HG03520 (cell line): ENCODE data around the gene HSDL1.

Experiments
- ATAC-seq: cut with Tn5 transposase; IDR thresholded peaks from one replicate; pipeline ENCODE4 v1.9.1; 2021; ENCODE audit warnings: mild to moderate bottlenecking, moderate library complexity; ENCODE audit not compliant: unreplicated experiment

The HSDL1 gene

DNA sequence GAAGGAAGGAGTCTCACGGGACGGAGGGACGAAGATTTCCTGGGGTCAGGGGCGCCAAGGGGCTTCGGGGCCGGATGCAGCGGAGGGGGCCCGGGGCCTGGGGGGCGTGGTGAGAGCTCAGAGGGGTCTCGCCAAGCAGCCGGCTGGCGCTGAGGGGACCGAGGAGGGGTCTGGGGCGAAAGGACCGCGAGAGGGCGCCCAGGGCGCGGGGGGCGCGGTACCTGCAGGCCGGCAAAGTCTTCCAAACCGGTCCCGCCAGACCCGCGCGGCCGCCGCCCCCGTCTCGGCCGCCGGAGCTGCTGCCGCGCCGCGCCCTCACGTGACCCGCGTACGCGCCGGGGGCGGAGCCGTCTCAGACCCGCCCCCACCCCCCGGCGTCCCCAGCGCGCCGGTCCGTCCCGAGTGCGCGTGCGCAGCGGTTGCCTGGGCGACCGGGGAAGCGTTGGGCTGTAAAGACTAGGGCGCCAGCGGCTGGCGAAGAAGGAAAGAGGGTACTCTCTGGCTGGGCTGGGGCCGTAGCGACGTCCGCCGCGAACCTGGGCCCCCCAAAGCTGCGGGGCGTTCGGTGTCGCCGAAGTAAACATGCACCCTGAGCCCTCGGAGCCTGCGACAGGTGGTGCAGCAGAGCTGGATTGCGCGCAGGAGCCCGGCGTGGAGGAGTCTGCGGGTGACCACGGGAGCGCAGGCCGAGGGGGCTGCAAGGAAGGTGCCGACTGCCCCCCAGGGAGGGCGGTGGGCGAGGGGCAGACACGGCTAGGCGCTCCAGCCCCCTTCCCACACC lies at the start of gene HSDL1, which contains the start of gene DNAAF1:
Gene HSDL1, minus strand, starts transcription at position 319 of the 781 bp plus-strand sequence. CDS start 13,856 bp downstream, outside the sequence.
Gene DNAAF1, plus strand, starts transcription at position 450 of the 781 bp plus-strand sequence. Its CDS starts 133 bp downstream, at position 583.
- peak; percentile 77 for ATAC-seq

DNA sequence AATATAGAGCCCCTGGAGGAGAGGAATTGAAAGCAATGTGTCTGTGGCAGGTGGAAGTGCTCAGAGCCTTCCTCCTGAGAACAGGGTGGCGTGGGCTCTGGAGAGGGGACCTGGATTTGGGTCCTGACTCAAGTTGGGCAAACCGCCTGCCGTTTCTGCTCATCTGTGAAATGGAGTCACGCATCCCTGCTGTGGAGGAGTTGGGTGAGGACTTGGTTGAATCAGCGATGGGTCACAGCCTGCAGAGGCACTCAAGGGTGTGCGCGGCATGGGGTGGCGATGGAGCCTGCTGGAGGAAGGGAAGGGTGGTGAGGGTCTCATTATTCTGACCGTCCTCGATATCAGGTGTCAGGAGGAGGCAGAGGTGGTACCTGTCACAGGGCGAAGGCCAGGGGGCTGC lies 49.0 kb upstream of the HSDL1 start:
- no peak for ATAC-seq

DNA sequence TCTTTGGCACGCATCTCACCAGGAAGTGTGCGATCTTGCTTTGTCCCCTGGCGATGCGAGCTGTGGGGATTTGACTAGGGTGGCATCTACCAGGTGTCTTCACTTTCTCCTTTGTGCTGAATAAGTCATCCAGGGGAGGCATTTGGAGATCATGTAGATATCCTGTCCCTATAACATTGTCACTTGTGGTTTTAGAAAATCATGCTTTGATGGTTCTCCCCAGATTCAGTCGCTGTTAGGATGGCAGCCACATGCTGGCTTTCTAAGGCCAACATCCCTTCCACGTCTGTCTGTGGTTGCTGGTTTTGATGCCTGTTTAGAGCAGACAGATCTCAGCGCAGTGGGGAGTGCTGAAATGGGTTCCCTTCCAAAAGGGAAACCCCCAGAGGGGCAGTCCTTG lies 48.5 kb upstream of the HSDL1 start:
- ATAC-seq, result no peak

DNA sequence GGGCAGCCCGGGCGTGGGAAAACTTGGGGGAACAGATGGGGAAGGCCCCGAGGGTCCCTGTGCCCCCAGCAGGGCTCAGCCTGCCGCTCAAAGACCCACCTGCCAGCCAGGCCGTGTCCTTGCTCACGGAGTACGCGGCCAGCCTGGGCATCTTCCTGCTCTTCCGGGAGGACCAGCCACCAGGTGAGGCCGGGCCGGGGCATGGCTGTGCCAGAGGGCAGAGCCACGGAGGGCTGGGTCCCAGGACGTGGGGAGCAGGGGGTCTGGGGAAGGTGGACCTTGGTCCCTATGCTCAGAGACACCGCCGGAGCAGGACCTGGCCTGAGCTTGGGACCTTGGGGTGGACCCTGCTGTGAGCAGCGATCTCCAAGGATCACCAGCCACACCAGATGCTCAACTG lies 46.5 kb upstream of the HSDL1 start:
- ATAC-seq, result no peak

DNA sequence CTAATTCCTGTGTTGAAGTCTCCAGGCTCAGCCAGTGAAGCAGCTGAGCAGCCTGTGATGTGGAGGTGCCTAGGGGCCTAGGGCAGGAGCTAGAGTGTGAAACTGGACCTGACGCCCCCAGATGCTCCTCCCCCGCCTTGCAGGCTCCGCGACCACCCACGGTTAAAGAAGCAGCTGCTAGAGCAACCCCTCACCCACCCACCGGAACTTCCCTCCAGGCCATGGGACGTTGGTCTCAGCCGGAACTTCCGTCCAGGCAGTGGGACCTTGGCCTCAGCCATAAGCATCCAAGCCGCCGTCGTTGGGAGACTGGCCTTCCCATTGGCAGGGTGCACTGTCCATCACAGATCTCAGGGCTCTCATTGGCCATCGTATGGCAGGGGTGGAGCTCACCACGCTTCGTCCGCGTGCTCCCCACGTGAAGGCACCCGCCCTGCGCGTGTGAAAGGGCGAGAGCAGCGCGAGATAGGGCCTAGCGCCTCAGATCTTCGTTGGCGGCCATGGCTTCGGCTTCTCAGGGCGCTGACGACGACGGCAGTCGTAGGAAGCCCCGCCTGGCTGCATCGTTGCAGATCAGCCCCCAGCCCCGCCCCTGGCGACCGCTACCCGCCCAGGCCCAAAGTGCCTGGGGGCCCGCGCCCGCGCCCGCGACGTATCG lies 45.9 kb upstream of the HSDL1 start, which contains the start of gene ADAD2:
Gene ADAD2, plus strand, starts transcription at position 427 of the 658 bp plus-strand sequence. Its CDS starts 74 bp downstream, at position 501.
- ATAC-seq, result no peak

DNA sequence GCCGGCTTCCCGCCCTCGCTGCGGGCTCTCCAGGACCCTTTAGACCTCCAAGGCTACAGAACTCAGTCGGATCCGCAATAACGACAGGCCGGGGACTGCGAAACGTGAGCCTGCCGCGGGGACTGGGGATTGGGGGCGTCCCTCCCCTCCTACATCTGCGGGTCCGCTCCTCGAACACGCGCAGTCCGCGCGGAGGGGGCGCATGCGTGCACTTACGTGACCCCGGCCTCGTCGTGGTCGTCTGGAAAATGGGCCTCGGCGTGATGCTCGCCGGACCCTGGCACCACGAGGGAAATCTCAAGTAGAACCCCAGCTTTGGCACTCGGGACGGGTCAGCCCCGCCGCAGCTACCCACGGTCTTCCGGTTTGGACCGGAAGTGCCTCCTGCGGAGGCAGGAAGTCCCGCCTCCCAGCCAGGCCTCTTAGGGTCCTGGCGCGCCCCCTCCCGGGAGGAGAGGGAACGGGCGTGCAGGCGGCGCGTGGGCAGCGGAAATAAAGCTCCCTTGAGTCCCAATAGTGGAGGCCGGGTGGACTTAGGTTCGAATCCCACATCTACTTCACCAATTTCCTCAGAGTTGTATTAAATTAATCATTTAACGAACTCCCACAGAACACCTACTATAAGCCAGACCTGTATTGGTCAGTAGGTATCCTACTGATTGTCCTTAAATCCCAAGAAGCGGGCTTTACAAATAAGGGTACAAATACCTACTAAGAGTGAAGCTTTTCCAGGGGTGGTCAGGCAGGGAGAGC lies 41.9 kb upstream of the HSDL1 start, which contains the start of gene TAF1C:
Gene TAF1C, minus strand, starts transcription at position 373 of the 753 bp plus-strand sequence. CDS start 2,069 bp downstream, outside the sequence.
- peak; percentile 94 for ATAC-seq

DNA sequence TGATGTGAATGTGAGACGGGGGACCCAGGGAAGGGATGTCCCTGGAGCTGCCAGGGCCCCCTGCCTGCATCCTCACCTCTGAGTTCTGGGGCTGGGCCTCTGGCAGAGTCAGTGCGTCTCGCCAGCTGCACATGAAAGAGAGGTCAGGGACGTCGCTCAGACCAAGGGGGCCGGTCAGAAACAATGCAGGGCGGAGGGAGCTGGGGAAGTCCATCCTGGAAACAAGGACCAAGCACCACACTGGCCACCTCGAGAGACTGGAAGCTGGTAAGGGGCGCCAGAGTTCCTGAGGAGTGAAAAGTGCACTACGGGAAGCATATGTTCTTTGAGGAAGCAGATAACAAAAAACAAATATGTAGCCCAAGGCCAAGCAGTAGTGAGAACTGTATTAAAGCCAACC lies 39.8 kb upstream of the HSDL1 start:
- ATAC-seq, result no peak

DNA sequence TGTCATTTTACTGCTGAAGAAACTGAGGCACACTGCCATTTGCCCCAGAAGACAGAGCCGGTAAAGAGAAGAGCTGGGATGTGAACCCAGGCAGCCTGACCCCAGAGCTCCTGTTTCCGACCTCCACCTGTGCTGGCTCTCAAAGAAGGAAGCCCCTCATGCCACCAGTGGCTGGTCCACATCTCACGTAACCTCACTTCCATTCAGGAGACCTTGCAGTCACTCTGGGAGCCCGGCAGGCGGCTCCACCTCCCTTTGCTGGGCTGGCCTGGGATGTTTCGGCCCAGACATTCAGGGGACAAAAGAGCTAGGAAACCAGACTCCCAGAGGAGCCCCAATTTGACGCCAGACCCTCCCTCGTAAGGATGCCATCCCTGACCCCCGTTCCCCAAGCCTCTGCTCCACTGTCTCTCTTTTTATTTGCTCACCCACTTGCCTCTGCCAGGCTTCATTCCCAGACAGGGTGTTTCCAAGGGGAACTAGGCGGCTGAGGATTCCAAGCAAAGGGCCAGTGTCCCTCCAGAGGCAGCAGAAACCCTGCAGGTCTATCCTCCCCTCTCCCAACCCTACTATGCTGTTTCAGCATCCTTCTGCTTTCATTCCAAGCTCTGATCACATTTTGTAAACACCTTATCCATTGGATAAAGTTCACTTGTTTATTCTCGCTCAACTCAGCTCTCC lies 39.1 kb upstream of the HSDL1 start:
- ATAC-seq, result no peak

DNA sequence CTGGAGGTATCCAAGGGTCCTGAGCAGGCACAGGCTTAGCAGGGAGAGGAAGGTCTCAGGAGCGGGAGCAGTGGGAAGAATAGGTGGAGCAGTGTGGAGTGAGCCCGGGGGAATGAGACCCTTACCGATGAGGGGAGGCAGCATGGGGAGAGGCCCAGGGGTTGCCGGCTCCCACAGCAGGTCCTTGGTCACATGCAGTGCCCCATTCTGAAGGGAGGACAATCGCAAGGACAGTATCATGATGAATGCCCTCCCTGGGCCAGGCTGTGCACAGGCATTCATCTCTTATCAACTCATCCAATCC lies 38.5 kb upstream of the HSDL1 start:
- ATAC-seq, result no peak

DNA sequence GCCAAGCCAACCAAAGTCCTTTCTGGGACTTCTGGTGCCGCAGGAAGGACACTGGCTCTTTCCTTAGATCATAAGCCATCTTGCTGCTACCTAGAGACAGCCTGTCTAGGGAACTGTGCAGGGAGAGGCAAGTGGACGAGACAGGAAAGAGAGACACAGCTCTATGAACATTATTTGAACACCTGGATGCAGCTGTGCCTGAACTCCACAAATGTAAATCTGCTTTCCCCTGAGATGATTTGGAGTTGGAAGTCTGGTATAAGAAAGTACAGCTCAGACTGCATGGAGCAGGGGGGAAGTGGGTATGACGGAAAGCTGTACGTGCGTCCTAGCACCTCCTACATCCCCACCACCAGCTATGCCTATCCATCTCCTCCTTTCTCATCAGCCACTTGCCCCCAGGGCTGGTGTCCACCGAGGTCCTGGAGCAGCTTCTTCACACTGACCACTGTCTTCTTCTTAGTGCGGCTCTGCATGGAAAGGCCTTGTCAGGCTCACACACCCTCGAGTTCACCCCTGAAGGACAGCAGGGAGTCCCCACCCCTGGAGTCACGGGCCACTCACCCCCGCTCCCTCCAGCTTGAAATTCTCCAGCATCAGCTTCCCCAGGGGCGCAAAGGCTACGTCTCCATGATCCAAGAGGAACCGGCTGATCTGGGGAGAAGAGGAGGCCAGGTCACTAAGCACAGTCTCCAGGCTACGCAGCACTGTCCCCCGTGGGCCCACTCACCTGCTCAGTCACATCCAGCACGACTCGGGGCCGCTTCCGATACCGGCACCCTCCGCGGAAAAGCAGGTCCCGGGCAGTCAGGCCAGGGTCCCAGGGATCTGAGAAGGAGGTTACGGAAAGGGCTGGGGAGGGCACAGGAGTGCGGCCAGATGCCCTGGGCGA lies 37.9 kb upstream of the HSDL1 start:
- no peak for ATAC-seq

DNA sequence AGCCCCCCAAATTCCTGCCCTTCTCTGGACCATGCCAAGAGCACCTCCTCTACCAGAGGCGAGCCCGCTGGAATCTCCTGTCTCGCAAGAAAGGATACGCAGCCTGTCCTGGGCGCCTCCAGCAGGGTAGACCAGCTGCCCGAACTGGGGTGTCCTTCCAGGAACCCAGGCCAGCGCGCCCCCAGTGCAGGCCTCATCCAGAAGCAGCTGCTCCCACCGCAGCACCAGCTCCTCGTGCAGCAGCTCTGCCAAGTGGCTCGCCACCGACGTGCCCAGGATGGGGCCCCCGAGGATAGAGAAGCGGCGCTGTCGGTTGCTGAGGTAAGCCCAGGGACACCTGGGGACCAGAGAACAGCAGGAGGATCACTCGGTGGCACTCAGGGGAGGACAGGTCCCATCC lies 37.1 kb upstream of the HSDL1 start:
- no peak for ATAC-seq

DNA sequence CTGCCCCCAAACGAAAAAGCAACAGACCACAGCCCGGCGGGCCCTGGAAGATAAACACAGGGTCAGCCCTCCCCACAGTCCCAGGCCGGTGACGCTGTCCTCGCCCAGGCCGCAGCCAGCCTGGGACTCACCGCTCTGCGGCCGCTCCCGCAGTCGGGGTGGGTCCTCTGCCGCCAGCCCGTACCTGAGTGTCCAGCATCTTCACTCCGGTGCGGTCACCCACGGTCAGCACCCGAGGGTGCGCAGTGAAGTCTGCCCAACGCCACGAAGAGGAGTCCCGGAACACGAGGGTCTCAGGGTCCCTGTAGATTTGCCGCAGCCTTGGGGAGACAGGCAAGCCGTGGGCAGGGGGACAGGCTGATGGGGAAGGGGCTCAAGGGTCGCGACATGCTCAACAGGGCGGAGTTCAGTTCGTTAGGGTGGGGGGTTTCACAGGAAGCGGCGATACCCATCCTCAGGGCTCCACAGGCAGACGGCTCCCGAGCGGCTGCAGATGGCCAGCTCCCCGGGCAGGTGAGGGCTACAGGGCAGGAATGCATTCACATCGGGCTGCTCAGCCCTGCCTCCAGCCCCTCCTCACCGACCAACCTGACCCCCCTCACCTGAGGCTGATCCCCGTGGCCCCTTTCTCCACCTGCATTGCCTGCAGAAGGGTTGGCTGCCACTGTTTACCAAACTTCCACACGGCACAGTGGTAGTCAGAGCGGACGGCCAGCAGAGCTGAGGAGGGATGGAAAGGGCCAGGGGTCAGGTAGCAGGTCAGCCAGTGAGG lies 36.4 kb upstream of the HSDL1 start:
- ATAC-seq, result no peak

DNA sequence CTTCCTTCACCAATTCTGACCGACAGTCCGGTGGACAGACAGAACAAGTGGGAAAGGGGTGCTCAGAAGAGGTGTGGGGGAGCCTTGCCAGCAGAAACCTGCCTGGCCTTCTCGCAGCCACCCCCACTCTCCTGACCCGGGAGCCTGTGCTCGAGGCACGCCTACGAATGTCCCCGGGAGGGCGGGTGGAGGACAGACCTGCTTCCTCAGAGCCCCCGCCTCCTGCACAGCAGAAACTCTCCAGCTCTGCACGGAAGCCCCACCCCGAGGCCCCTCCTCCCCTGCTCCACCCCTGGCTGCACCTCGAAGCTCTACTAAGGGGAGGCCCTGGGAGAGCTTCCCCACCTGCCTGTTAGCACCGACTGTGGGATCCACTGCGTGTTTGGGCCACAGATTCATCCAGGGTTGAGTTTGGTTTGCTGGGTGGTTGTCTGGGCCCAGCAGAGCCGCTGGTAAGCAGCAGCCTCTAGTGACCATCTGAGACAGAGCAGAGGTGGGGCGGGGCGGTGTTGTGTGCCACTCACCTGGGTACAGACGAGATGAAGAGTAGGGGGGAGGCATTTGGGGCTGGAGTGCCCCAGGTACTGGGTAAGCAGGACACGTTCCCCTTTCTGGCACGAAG lies 35.7 kb upstream of the HSDL1 start:
- no peak for ATAC-seq

DNA sequence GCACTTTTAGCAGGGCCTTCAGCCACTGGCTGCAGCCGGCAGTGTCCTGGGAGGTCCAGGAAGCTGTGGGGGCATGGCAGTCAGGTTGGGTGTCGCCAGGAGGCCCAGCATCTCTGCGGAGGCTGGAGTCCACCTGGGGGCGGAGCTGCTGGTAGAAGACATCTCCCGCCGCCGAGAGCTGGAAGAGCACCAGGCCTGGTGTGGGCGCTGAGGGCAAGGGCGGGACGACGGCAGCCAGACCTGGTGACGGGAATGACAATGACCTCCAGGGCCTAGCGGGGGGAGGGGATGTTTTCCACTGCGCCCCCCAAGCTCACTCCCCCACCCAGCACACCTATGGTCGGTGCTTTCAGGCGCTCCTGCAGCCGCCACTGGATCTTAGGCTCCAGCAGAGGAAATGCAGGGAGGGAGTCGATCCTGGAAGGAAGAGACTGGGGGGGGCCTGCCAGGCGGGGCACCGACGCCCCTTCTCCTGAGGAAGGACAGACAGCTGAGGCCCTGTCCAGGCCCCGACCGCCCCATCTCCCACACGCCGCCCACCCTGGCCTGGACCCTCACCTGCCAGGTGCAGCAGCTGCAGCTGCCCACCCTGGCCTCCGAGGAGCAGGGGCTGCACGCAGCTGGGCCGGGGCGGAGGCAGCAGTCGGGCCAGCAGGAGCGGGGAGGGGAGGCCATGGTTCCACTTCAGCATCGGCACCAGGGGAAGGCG lies 34.8 kb upstream of the HSDL1 start:
- no peak for ATAC-seq

DNA sequence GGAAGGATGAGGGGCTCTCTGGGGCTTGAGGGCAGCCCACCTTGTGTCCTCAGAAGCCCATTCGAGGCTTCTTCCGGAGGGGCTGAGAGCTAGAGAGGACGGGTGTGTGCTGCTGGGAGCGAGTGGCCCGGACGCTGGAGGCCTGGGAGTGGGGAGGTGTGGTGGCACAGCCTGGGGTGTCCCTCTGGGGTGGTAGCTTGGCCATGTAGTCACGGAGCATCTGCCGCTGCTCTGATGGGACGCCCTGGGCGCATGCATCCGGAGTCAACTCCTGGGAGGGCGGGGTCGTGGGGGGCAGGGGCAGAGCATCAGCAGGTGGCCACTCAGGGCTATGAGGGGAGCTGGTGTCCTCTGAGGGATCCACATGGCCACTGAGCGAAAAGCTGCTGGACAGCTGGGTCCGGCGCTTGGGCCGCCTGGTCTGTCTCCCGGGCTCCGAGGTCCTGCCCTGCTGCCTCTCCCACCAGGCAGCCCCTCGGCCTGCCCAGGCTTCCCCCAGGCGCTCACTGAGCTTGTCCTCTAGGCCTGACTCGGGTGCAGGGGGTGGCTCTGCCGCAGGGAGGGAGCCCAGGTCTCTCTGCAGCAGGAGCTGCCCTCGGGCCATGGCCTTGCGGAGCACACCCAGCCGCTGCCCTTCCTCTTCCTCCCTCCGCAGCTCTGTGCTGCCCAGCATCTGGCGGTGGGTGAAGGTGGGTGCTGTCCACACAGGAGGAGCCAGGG lies 34.1 kb upstream of the HSDL1 start:
- no peak for ATAC-seq

DNA sequence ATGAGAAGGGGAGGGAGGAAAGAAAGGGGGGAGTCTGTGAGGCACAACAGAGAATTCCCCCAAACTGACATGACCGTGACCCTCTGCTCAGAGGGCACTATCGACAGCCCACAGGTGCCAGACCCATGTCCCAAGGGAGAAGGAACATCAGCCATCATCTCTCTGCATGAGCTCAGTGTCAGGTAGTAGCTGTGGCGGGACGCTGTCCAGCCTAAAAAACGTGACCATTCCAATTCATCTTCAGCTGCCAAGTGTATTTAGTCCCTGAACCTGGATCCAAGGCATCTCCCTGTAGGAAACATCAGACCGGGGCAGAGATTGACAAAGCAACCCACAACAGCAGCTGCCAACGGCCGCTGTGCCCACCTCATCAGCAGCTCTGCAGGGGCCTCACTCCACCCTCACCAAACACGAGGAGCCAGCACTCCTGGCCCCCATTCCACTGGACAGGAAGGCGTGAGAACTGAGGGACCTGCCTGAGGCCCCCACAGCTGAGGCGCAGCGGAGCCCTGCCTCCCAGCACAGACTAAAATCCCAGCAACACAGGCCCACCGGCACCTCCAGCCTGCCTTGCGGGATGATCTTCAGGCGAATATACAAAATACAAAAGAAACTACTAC lies 33.3 kb upstream of the HSDL1 start:
- ATAC-seq, result no peak

DNA sequence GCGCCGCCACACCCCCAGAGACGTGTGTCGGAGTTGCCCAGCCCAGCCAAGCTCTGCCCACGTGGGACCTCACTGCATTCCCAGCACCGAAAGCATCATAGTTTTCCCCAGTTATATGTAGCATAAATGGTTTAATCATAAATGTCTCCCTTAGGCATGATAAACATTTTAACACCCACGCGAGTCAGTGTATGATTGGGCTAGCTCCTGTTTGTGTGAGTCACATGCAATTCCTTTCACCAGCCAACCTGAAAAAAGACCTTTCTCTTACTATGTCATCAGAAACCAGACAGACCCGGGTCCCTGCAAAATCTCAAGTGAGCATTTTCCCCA lies 32.7 kb upstream of the HSDL1 start:
- no peak for ATAC-seq
